Measurements from ENCODE around the gene ANKRD30A.

DNA sequence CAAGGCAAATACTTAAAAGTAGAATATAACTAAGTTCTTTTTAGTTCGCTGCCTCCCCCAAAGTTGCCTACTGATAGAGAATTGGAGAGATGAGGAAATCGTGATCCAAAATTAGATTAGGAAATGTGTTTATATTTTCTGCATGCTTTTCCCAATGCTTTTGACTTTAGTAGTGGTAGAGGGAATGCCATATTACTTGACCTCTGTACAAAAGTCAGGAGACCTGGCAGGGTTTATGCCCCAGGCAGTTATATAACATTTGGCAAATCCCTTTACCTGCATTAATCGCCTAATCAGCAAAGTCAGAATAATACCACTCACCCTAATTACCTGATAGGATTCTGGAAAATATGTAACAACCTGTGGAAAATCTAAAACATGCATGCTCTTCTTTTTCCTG, 142.9 kb downstream of the ANKRD30A start:
- TF ChIP-seq CTCF (IDR thresholded peaks at IDR 0.05 in 8 of 11, conservative IDR thresholded peaks at IDR 0.05 in 3 of 11) (no peak), POLR2A (IDR thresholded peaks at IDR 0.05) (no peak), POLR2AphosphoS5 (IDR thresholded peaks at IDR 0.05) (no peak)
